SK-N-SH (cell line): ENCODE data around the gene ARHGAP25. TPM values are rescaled to one million over a fixed set of nuclear protein-coding genes. Genes with fewer than 3 reads are reported as not detected.

Source experiments
- CTCF ChIA-PET: fragments of 300-600, 350-600 bp; formaldehyde crosslinking; extraction: SDS; loops from one replicate; lab custom pipeline; 2021; lab: Yijun Ruan, JAX
- POLR2A ChIA-PET: fragments of 350-600 bp; sonication (Branson Sonifier 250); formaldehyde crosslinking; extraction: SDS; loops from one replicate; lab custom pipeline; 2020; ENCODE audit warnings: antibody characterized with exemption, inconsistent platforms; lab: Yijun Ruan, JAX
- DNase-seq: peaks from one replicate; pipeline ENCODE4 v3.0.0; 2012
- H2AFZ ChIP-seq: fragments of 200-600 bp; sonication (generic); 2 replicates; pipeline ENCODE4 v1.8.1; 2016; ENCODE audit warnings: antibody characterized with exemption, mild to moderate bottlenecking, low read depth
- H3F3A ChIP-seq: fragments of 200-600 bp; sonication (generic); replicated peaks from 2 replicates; pipeline ENCODE3; 2016; ENCODE audit warnings: antibody characterized with exemption, mild to moderate bottlenecking; ENCODE audit not compliant: insufficient read depth
- H3K27ac ChIP-seq, 2 experiments: fragments of 200-500 bp in 1 of 2; fragments of 200-600 bp in 1 of 2; sonication (Bioruptor generic) in 1 of 2; sonication (generic), shearing (Covaris generic) in 1 of 2; 2 replicates each; pipeline versions ENCODE4 v1.5.1 to v1.6.1; 2014 to 2016; ENCODE audit warnings: low read depth in 2 of 2, inconsistent platforms in 1 of 2, low read length in 1 of 2, mild to moderate bottlenecking in 1 of 2, mixed read lengths in 1 of 2
- H3K27me3 ChIP-seq: fragments of 200-600 bp; sonication (generic), shearing (Covaris generic); 2 replicates; pipeline ENCODE4 v1.6.1; 2016; ENCODE audit warnings: mixed run types; ENCODE audit not compliant: insufficient read depth
- H3K36me3 ChIP-seq, 2 experiments: fragments of 200-500 bp in 1 of 2; fragments of 200-600 bp in 1 of 2; sonication (Bioruptor generic) in 1 of 2; sonication (generic) in 1 of 2; replicated peaks in 1 of 2; 2 replicates each; pipeline versions ENCODE3 to v1.5.1; 2014 to 2016; ENCODE audit warnings: low read length in 1 of 2, mild to moderate bottlenecking in 1 of 2; ENCODE audit not compliant: insufficient read depth in 2 of 2, control insufficient read depth in 1 of 2
- H3K4me1 ChIP-seq, 2 experiments: fragments of 200-500 bp in 1 of 2; fragments of 200-600 bp in 1 of 2; sonication (Bioruptor generic) in 1 of 2; sonication (generic), shearing (Covaris generic) in 1 of 2; 2 replicates each; pipeline versions ENCODE4 v1.5.1 to v1.6.1; 2014 to 2016; ENCODE audit warnings: low read depth in 1 of 2, low read length in 1 of 2, mixed run types in 1 of 2; ENCODE audit not compliant: insufficient read depth in 2 of 2, control insufficient read depth in 1 of 2
- H3K4me2 ChIP-seq: fragments of 200-600 bp; sonication (generic), shearing (Covaris generic); 2 replicates; pipeline ENCODE4 v1.6.1; 2017; ENCODE audit warnings: mixed run types
- H3K4me3 ChIP-seq, 2 experiments: fragments of 200-500 bp in 1 of 2; fragments of 200-600 bp in 1 of 2; sonication (Bioruptor generic) in 1 of 2; sonication (generic), shearing (Covaris generic) in 1 of 2; 2 replicates each; pipeline versions ENCODE4 v1.5.1 to v1.8.1; 2014 to 2016; ENCODE audit warnings: low read depth in 2 of 2, inconsistent platforms in 1 of 2, low read length in 1 of 2, mild to moderate bottlenecking in 1 of 2, mixed read lengths in 1 of 2, moderate library complexity in 1 of 2
- H3K79me2 ChIP-seq: fragments of 200-600 bp; sonication (generic); 2 replicates; pipeline ENCODE4 v1.8.1; 2017; ENCODE audit warnings: mild to moderate bottlenecking; ENCODE audit not compliant: insufficient read depth
- H3K9ac ChIP-seq: fragments of 200-600 bp; sonication (generic); 2 replicates; pipeline ENCODE4 v1.6.1; 2017; ENCODE audit warnings: mixed run types
- H3K9me2 ChIP-seq: fragments of 200-600 bp; sonication (generic); 2 replicates; pipeline ENCODE4 v1.6.1; 2017; ENCODE audit warnings: mixed run types
- H3K9me3 ChIP-seq: fragments of 200-600 bp; sonication (generic); 2 replicates; pipeline ENCODE4 v1.6.1; 2017; ENCODE audit warnings: mixed run types, mild to moderate bottlenecking, moderate library complexity
- H4K20me1 ChIP-seq: fragments of 200-600 bp; sonication (generic); 2 replicates; pipeline ENCODE4 v1.6.1; 2017; ENCODE audit warnings: mild to moderate bottlenecking, mixed run types; ENCODE audit not compliant: insufficient read depth
- ELF1 ChIP-seq: IDR thresholded peaks from 2 replicates; pipeline ENCODE4 v1.4.0; 2012
- EZH2phosphoT487 ChIP-seq: fragments of 200-600 bp; sonication (generic); IDR thresholded peaks from 2 replicates; pipeline ENCODE4 v1.6.1; 2017; ENCODE audit warnings: low read depth, mixed run types, mild to moderate bottlenecking, antibody characterized with exemption, moderate library complexity, borderline replicate concordance
- FOXJ3 ChIP-seq: sonication (generic); formaldehyde crosslinking; IDR thresholded peaks from 2 replicates; pipeline ENCODE4 v1.5.1; 2020; ENCODE audit warnings: mild to moderate bottlenecking, missing genetic modification reagents
- FOXM1 ChIP-seq: IDR thresholded peaks from 2 replicates; pipeline ENCODE4 v1.4.0; 2012; ENCODE audit warnings: low read depth, mild to moderate bottlenecking
- GATA2 ChIP-seq: sonication (generic); formaldehyde crosslinking; IDR thresholded peaks from 2 replicates; pipeline ENCODE4 v1.5.0; 2020; ENCODE audit warnings: mild to moderate bottlenecking, missing genetic modification reagents
- MAX ChIP-seq: IDR thresholded peaks from 2 replicates; pipeline ENCODE4 v1.4.0; 2012; ENCODE audit warnings: low read depth
- MEF2A ChIP-seq: IDR thresholded peaks from 2 replicates; pipeline ENCODE4 v1.4.0; 2012; ENCODE audit warnings: low read depth, borderline replicate concordance
- NFIC ChIP-seq: IDR thresholded peaks from 2 replicates; pipeline ENCODE4 v1.4.0; 2012; ENCODE audit warnings: borderline replicate concordance
- PBX3 ChIP-seq: IDR thresholded peaks from 2 replicates; pipeline ENCODE4; 2012
- RAD21 ChIP-seq: IDR thresholded peaks from 2 replicates; pipeline ENCODE4 v1.6.1; 2012; ENCODE audit warnings: mild to moderate bottlenecking, low read length
- RCOR1 ChIP-seq: fragments of 150-350 bp; IDR thresholded peaks from 2 replicates; pipeline ENCODE4 v1.6.1; 2017; ENCODE audit warnings: antibody characterized with exemption, low read length
- SIN3A ChIP-seq: IDR thresholded peaks from 2 replicates; pipeline ENCODE4 v1.6.1; 2012; ENCODE audit warnings: low read depth, mild to moderate bottlenecking, low read length, moderate library complexity, borderline replicate concordance
- TAF1 ChIP-seq: IDR thresholded peaks from 2 replicates; pipeline ENCODE4 v1.6.1; 2012; ENCODE audit warnings: low read depth, mild to moderate bottlenecking, low read length, moderate library complexity, borderline replicate concordance
- TCF12 ChIP-seq: IDR thresholded peaks from 2 replicates; pipeline ENCODE4 v1.4.0; 2012
- TEAD4 ChIP-seq: IDR thresholded peaks from 2 replicates; pipeline ENCODE4 v1.4.0; 2012; ENCODE audit warnings: mild to moderate bottlenecking, borderline replicate concordance; ENCODE audit not compliant: insufficient read depth
- YY1 ChIP-seq: IDR thresholded peaks from 2 replicates; pipeline ENCODE4 v1.4.0; 2012; ENCODE audit warnings: low read depth, mild to moderate bottlenecking
- WGBS: methylation state at CpG from one replicate; pipeline ENCODE4 v1.1.6; 2017; ENCODE audit warnings: low lambda C conversion rate; 5-methylcytosine and 5-hydroxymethylcytosine counted together
- polyA plus RNA-seq, 3 experiments: library from polyadenylated mRNA; depleted of rRNA; stranded (reverse); fragments of >200 nt; gene quantifications; 2 replicates each; pipeline ENCODE4 v1.2.3, GENCODE V29; 2012

The ARHGAP25 gene
- polyA plus RNA-seq, 1 of the 3 experiments (the other 2 are of a cell fraction): not detected

GRCh38 chr2:68716604-68717304 is 17.9 kb upstream of the ARHGAP25 start:
- no peak overlapping the region for H3K4me2 ChIP-seq
- no peaks in the 10 kb centered on the region for H3K9me3 ChIP-seq
- ChIA-PET CTCF (interaction anchor here (0.9 to 4.2 kb wide), 9 partner anchors 13 to 252 kb away, joined by 3 to 54 read pairs (median 4); partner anchors contain the start of genes APLF, ARHGAP25 and FBXO48), POLR2A (no interaction called here)
- H3K27me3 ChIP-seq: no peaks in the 10 kb centered on the region
- H4K20me1 ChIP-seq: no peaks in the 10 kb centered on the region
- H3K4me3 ChIP-seq: no peak overlapping the region
- no peak overlapping the region for H2AFZ ChIP-seq
- 40% methylated on average over 8 of the region's 8 CpGs for WGBS
- H3F3A ChIP-seq: no peaks in the 10 kb centered on the region
- DNase-seq: no peak
- peaks cover 0 to 4% of the 10 kb centered on the region in 2 experiments; a peak in 2 of 4 replicates for H3K4me1 ChIP-seq
- TF ChIP-seq TAF1: no peak
- no peak for TF ChIP-seq GATA2
- no peaks in the 10 kb centered on the region for H3K36me3 ChIP-seq
- no peak overlapping the region for H3K27ac ChIP-seq
- H3K9ac ChIP-seq: no peak overlapping the region
- H3K9me2 ChIP-seq: no peaks in the 10 kb centered on the region
- H3K79me2 ChIP-seq: no peaks in the 10 kb centered on the region

- H3K9me3 ChIP-seq: no peaks in the 10 kb centered on the region
- no peaks in the 10 kb centered on the region for H3F3A ChIP-seq
- H3K9ac ChIP-seq: no peak overlapping the region
- H3K4me2 ChIP-seq: no peak overlapping the region
- H3K79me2 ChIP-seq: no peaks in the 10 kb centered on the region
- TF ChIP-seq SIN3A: no peak
- no peak for TF ChIP-seq PBX3
- no peak for TF ChIP-seq FOXJ3 (CRISPR knock-in tag)
- TF ChIP-seq RCOR1: no peak
- TF ChIP-seq EZH2phosphoT487: no peak
- TF ChIP-seq ELF1: no peak
- no peak for TF ChIP-seq MEF2A
- no peak overlapping the region for H2AFZ ChIP-seq
- H4K20me1 ChIP-seq: no peaks in the 10 kb centered on the region
- ChIA-PET POLR2A (no interaction called here), CTCF (interaction anchor here (1.2 to 4.2 kb wide), 4 partner anchors 79 to 252 kb away, joined by 3 to 54 read pairs (median 10); partner anchors contain the start of genes APLF and FBXO48)
- peaks cover 0 to 4% of the 10 kb centered on the region in 2 experiments; a peak in 2 of 4 replicates for H3K4me1 ChIP-seq
- H3K9me2 ChIP-seq: no peaks in the 10 kb centered on the region
- H3K36me3 ChIP-seq: no peaks in the 10 kb centered on the region
- WGBS: 71% methylated on average over 3 of the region's 3 CpGs
- H3K27me3 ChIP-seq: no peaks in the 10 kb centered on the region
- DNase-seq: no peak
- H3K27ac ChIP-seq: no peak overlapping the region
- no peak overlapping the region for H3K4me3 ChIP-seq
These were observed 17.3 kb upstream of the ARHGAP25 start for GRCh38 chr2:68717305-68717661.

GRCh38 chr2:68719912-68720311 is 14.7 kb upstream of the ARHGAP25 start:
- H3K4me1 ChIP-seq: peaks cover 0 to 4% of the 10 kb centered on the region in 2 experiments; a peak in 2 of 4 replicates
- no peak for DNase-seq
- H3K9me3 ChIP-seq: no peaks in the 10 kb centered on the region
- no peaks in the 10 kb centered on the region for H3K27me3 ChIP-seq
- H3K4me2 ChIP-seq: no peak overlapping the region
- 80% methylated on average over 4 of the region's 4 CpGs for WGBS
- no peaks in the 10 kb centered on the region for H3K79me2 ChIP-seq
- H3K27ac ChIP-seq: no peak overlapping the region
- ChIA-PET CTCF (interaction anchor here (1.1 to 3.0 kb wide), 4 partner anchors 10 to 257 kb away, joined by 4 to 17 read pairs (median 6); partner anchors contain the start of gene ARHGAP25), POLR2A (no interaction called here)
- H2AFZ ChIP-seq: no peak overlapping the region
- no peaks in the 10 kb centered on the region for H3F3A ChIP-seq
- no peaks in the 10 kb centered on the region for H4K20me1 ChIP-seq
- H3K9ac ChIP-seq: no peak overlapping the region
- no peak overlapping the region for H3K4me3 ChIP-seq
- H3K36me3 ChIP-seq: no peaks in the 10 kb centered on the region
- no peaks in the 10 kb centered on the region for H3K9me2 ChIP-seq
- TF ChIP-seq FOXM1 (no peak), MEF2A (no peak), PBX3 (no peak), FOXJ3 (CRISPR knock-in tag) (no peak), TCF12 (no peak), YY1 (no peak), RAD21 (no peak), MAX (no peak), TEAD4 (no peak), GATA2 (no peak), NFIC (no peak), TAF1 (no peak)
